GM12892 (cell line): ENCODE results near the gene AGPAT4.

Source experiments
- POLR2A ChIP-seq: IDR thresholded peaks from 2 replicates; pipeline ENCODE4 v1.6.1; 2011; ENCODE audit warnings: low read depth, low read length, control low read depth
- POLR2AphosphoS5 ChIP-seq: IDR thresholded peaks from 2 replicates; pipeline ENCODE4 v1.6.1; 2011; ENCODE audit warnings: low read depth, low read length, control low read depth
- TAF1 ChIP-seq: IDR thresholded peaks from 2 replicates; pipeline ENCODE4 v1.6.1; 2011; ENCODE audit warnings: low read depth, mild to moderate bottlenecking, control low read depth, low read length, borderline replicate concordance

DNA sequence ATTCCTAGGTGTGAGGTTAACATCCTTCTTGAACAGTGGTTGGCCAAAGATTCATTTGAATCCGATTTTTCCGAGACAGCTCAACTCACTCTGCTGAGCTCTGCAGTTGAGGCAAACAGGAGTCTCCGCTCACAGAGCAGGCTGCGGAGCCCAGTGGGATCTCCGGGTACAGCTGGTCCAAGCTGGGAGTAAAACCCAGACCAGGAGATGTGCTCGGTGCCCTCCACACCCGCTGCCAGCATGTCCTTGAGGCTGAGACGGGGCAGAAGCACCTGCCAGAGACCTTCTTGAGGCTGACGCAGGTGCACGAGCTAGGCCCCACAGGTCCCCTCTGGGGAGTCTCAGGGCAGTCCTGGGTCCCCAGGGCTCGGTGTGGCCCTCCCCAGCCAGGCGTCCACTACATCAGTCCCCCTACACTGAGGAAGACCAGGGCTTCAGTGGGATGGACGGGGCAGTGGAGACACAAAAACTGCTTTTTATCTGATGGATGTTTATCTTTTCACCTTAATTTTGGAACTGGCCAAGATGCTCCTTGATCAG is 119.0 kb downstream of the AGPAT4 start:
- no peak for TF ChIP-seq TAF1
- TF ChIP-seq POLR2AphosphoS5, result no peak
- no peak for TF ChIP-seq POLR2A
